Measurements from ENCODE around the gene TTLL9. TPM values are rescaled to one million over a fixed set of nuclear protein-coding genes. Genes with fewer than 3 reads are reported as not detected.
A peak's percentile ranks its signal among the peaks of the same experiment; 100 is the strongest.

The TTLL9 gene
- total and polyA plus RNA-seq, 2 of the 13 experiments (the other 11 are each of a cell fraction or from before 2014, with no cell fraction given) = not detected

GRCh38 chr20:31861135-31861384, 9.4 kb upstream of the TTLL9 start (continued):
- TF ChIP-seq HINFP (CRISPR knock-in tag; IDR thresholded peaks at IDR 0.05; ENCODE audit: low read depth) = 0 out of 2 replicates have a peak, but pooled peaks have one; percentile 11
- TF ChIP-seq RARG (CRISPR knock-in tag; IDR thresholded peaks at IDR 0.05; ENCODE audit: low read depth) = no peak
- 0 out of 2 replicates have a peak, but pooled peaks have one; percentile 23 for TF ChIP-seq ZBTB7B (CRISPR knock-in tag; IDR thresholded peaks at IDR 0.05)
- TF ChIP-seq BRCA1 (CRISPR knock-in tag; IDR thresholded peaks at IDR 0.05) = no peak
- TF ChIP-seq ZBTB7A (CRISPR knock-in tag; IDR thresholded peaks at IDR 0.05) = no peak
- no peak for TF ChIP-seq ZNF83 (CRISPR knock-in tag; IDR thresholded peaks at IDR 0.05; ENCODE audit: borderline replicate concordance)
- TF ChIP-seq, protein P1, sequence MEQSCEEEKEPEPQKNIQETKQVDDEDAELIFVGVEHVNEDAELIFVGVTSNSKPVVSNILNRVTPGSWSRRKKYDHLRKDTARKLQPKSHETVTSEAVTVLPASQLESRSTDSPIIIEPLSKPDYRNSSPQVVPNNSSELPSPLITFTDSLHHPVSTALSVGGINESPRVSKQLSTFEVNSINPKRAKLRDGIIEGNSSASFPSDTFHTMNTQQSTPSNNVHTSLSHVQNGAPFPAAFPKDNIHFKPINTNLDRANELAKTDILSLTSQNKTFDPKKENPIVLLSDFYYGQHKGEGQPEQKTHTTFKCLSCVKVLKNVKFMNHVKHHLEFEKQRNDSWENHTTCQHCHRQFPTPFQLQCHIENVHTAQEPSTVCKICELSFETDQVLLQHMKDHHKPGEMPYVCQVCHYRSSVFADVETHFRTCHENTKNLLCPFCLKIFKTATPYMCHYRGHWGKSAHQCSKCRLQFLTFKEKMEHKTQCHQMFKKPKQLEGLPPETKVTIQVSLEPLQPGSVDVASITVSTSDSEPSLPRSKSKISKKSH (CRISPR knock-in tag; IDR thresholded peaks at IDR 0.05; ENCODE audit: borderline replicate concordance) = peak; percentile 44; the same call in 1 of the 2 replicates
- TF ChIP-seq ZNF34 (CRISPR knock-in tag; IDR thresholded peaks at IDR 0.05; ENCODE audit: borderline replicate concordance) = 0 out of 2 replicates have a peak, but pooled peaks have one; percentile 86
- no peak for TF ChIP-seq ZSCAN30 (CRISPR knock-in tag; IDR thresholded peaks at IDR 0.05)
- TF ChIP-seq ZNF746 (CRISPR knock-in tag; IDR thresholded peaks at IDR 0.05) = no peak
- TF ChIP-seq, protein P2, sequence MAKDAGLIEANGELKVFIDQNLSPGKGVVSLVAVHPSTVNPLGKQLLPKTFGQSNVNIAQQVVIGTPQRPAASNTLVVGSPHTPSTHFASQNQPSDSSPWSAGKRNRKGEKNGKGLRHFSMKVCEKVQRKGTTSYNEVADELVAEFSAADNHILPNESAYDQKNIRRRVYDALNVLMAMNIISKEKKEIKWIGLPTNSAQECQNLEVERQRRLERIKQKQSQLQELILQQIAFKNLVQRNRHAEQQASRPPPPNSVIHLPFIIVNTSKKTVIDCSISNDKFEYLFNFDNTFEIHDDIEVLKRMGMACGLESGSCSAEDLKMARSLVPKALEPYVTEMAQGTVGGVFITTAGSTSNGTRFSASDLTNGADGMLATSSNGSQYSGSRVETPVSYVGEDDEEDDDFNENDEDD (CRISPR knock-in tag; IDR thresholded peaks at IDR 0.05; ENCODE audit: borderline replicate concordance) = no peak
- 0 out of 2 replicates have a peak, but pooled peaks have one; percentile 27 for TF ChIP-seq ZNF235 (CRISPR knock-in tag; IDR thresholded peaks at IDR 0.05; ENCODE audit: borderline replicate concordance)
- TF ChIP-seq, protein P3, sequence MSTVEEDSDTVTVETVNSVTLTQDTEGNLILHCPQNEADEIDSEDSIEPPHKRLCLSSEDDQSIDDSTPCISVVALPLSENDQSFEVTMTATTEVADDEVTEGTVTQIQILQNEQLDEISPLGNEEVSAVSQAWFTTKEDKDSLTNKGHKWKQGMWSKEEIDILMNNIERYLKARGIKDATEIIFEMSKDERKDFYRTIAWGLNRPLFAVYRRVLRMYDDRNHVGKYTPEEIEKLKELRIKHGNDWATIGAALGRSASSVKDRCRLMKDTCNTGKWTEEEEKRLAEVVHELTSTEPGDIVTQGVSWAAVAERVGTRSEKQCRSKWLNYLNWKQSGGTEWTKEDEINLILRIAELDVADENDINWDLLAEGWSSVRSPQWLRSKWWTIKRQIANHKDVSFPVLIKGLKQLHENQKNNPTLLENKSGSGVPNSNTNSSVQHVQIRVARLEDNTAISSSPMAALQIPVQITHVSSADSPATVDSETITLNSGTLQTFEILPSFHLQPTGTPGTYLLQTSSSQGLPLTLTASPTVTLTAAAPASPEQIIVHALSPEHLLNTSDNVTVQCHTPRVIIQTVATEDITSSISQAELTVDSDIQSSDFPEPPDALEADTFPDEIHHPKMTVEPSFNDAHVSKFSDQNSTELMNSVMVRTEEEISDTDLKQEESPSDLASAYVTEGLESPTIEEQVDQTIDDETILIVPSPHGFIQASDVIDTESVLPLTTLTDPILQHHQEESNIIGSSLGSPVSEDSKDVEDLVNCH (CRISPR knock-in tag; IDR thresholded peaks at IDR 0.05) = no peak
- 0 out of 2 replicates have a peak, but pooled peaks have one; percentile 64 for TF ChIP-seq ZNF776 (CRISPR knock-in tag; IDR thresholded peaks at IDR 0.05)
- no peak for TF ChIP-seq FIP1L1 (IDR thresholded peaks at IDR 0.05; ENCODE audit: borderline replicate concordance, insufficient read depth, low read depth, low read length)
- TF ChIP-seq ZNF552 (CRISPR knock-in tag; IDR thresholded peaks at IDR 0.05; ENCODE audit: borderline replicate concordance) = peak; percentile 36; the same call in 1 of the 2 replicates
- no peak for TF ChIP-seq ESRRA (CRISPR knock-in tag; IDR thresholded peaks at IDR 0.05; ENCODE audit: low read depth)
- no peak for TF ChIP-seq FOXC1 (CRISPR knock-in tag; IDR thresholded peaks at IDR 0.05; ENCODE audit: borderline replicate concordance)
- TF ChIP-seq GMEB1 (CRISPR knock-in tag; IDR thresholded peaks at IDR 0.05; ENCODE audit: borderline replicate concordance) = no peak
- TF ChIP-seq ZNF333 (CRISPR knock-in tag; IDR thresholded peaks at IDR 0.05; ENCODE audit: borderline replicate concordance) = 0 out of 2 replicates have a peak, but pooled peaks have one; percentile 35
- TF ChIP-seq WIZ (CRISPR knock-in tag; IDR thresholded peaks at IDR 0.05) = peak; percentile 22; the same call in 1 of the 2 replicates
- TF ChIP-seq ZNF496 (CRISPR knock-in tag; IDR thresholded peaks at IDR 0.05; ENCODE audit: insufficient replicate concordance) = no peak

All from HepG2 (cell line).